ENCODE measurements around the gene FAM193B. TPM values are rescaled to one million over a fixed set of nuclear protein-coding genes. Genes with fewer than 3 reads are reported as not detected.

FAM193B gene
- total and polyA plus RNA-seq, 2 of the 13 experiments (the other 11 are each of a cell fraction or from before 2014, with no cell fraction given), result 21.2 to 40.9 TPM

GRCh38 chr5:177475563-177476427 lies 78.6 kb downstream of the FAM193B start:
- POLR2A ChIA-PET, result interaction anchor here (0.7 to 4.9 kb wide), 5 partner anchors 21 to 98 kb away, joined by 3 to 42 read pairs (median 3); partner anchors contain the start of gene PDLIM7
- Histone ChIP-seq H3K4me1 (ENCODE audit: insufficient read depth, low read length) (peaks cover 73% of the 10 kb centered on the region), H4K20me1 (ENCODE audit: insufficient read depth, low read length) (no peaks in the 10 kb centered on the region), H3K9ac (ENCODE audit: insufficient read depth, low read depth, low read length) (no peak overlapping the region), H3K27ac (ENCODE audit: extremely low read length, insufficient read depth, low read length) (no peak overlapping the region), H2AFZ (ENCODE audit: low read length) (no peak overlapping the region), H3K4me2 (ENCODE audit: low read depth, low read length) (no peak overlapping the region), H3K36me3 (replicated peaks in 1 of 2; ENCODE audit: control insufficient read depth in 1 of 2, insufficient read depth in 2 of 2, low read length in 2 of 2) (no peaks in the 10 kb centered on the region), H3K9me3 (ENCODE audit: low read length) (no peaks in the 10 kb centered on the region), H3K4me3 (replicated peaks in 1 of 3; ENCODE audit: insufficient read depth in 1 of 3, low read depth in 2 of 3, low read length in 3 of 3) (no peak overlapping the region), H3K27me3 (ENCODE audit: control insufficient read depth in 1 of 2, insufficient read depth in 2 of 2, low read length in 2 of 2) (no peaks in the 10 kb centered on the region), H3K79me2 (ENCODE audit: insufficient read depth, low read length) (peaks cover 3% of the 10 kb centered on the region)
- 49% methylated on average over 10 of the region's 11 CpGs for WGBS (ENCODE audit: low lambda C conversion rate)
- FAIRE-seq (no peak), ATAC-seq (no peak), DNase-seq (ENCODE audit: low spot score) (no peak)
- CTCF ChIA-PET (ENCODE audit: low intra/inter-chr PET ratio, low total read pairs), result no interaction called here
- BruUV-seq (replicated peaks), result no TSS peak
- TF ChIP-seq KDM2A (CRISPR knock-in tag; IDR thresholded peaks at IDR 0.05; ENCODE audit: borderline replicate concordance, low read depth) (0 out of 2 replicates have a peak, but pooled peaks have one; percentile 10), TAF1 (CRISPR knock-in tag; IDR thresholded peaks at IDR 0.05) (0 out of 2 replicates have a peak, but pooled peaks have one; percentile 23), ZNF768 (CRISPR knock-in tag; IDR thresholded peaks at IDR 0.05) (peak; percentile 95), ZNF652 (CRISPR knock-in tag; IDR thresholded peaks at IDR 0.05; ENCODE audit: borderline replicate concordance, low read depth) (peak; percentile 82)
- TF ChIP-seq, protein P1, sequence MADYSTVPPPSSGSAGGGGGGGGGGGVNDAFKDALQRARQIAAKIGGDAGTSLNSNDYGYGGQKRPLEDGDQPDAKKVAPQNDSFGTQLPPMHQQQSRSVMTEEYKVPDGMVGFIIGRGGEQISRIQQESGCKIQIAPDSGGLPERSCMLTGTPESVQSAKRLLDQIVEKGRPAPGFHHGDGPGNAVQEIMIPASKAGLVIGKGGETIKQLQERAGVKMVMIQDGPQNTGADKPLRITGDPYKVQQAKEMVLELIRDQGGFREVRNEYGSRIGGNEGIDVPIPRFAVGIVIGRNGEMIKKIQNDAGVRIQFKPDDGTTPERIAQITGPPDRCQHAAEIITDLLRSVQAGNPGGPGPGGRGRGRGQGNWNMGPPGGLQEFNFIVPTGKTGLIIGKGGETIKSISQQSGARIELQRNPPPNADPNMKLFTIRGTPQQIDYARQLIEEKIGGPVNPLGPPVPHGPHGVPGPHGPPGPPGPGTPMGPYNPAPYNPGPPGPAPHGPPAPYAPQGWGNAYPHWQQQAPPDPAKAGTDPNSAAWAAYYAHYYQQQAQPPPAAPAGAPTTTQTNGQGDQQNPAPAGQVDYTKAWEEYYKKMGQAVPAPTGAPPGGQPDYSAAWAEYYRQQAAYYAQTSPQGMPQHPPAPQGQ (CRISPR knock-in tag; IDR thresholded peaks at IDR 0.05; ENCODE audit: borderline replicate concordance), result no peak
- intact Hi-C loops (cut with micrococcal nuclease; ENCODE audit: unreplicated experiment), result no loop called here
- in situ Hi-C loops (cut with HindIII; ENCODE audit: extremely low pct_ligation_motif_present, low pct_unique_long_range_greater_than_20kb), result no loop called here
